ENCODE results near the gene B3GLCT. TPM values are rescaled to one million over a fixed set of nuclear protein-coding genes. Genes with fewer than 3 reads are reported as not detected.

B3GLCT gene
- total and polyA plus RNA-seq, 2 experiments from 2014 or later, result 2.2 to 4.4 TPM

GRCh38 chr13:31213651-31214289 is 14.0 kb downstream of the B3GLCT start:
- no peaks in the 10 kb centered on the region for H3K9me2 ChIP-seq (ENCODE audit: insufficient read depth)
- H3K79me2 ChIP-seq (replicated peaks; ENCODE audit: insufficient read depth), result no peaks in the 10 kb centered on the region
- H3K4me3 ChIP-seq, result no peak overlapping the region
- no peaks in the 10 kb centered on the region for H3F3A ChIP-seq (replicated peaks; ENCODE audit: low read depth)
- Mint-ChIP-seq H3K9me3 (no peaks in the 10 kb centered on the region; the same call in 2 of the 3 replicates), H3K27me3 (ENCODE audit: insufficient read depth, low read depth, poor library complexity) (peaks cover 2% of the 10 kb centered on the region), H3K4me1 (peaks cover 28% of the 10 kb centered on the region), H3K4me3 (no peak overlapping the region), H3K27ac (no peak overlapping the region), H3K36me3 (ENCODE audit: low read depth) (0 out of 3 replicates have a peak, but pooled peaks cover 2% of the 10 kb centered on the region)
- no peaks in the 10 kb centered on the region for H3K27me3 ChIP-seq (ENCODE audit: insufficient read depth)
- H3K4me1 ChIP-seq (ENCODE audit: insufficient read depth), result peaks cover 8% of the 10 kb centered on the region
- no peak for DNase-seq (ENCODE audit: low spot score)
- TF ChIP-seq STAT1 (IDR thresholded peaks at IDR 0.05; ENCODE audit: unreplicated experiment) (no peak), POLR2AphosphoS5 (IDR thresholded peaks at IDR 0.05; ENCODE audit: low read depth) (no peak), ZNF331 (CRISPR knock-in tag; IDR thresholded peaks at IDR 0.05; ENCODE audit: low read depth) (no peak), CTCF (conservative IDR thresholded peaks at IDR 0.05; ENCODE audit: low read depth in 2 of 2) (no peak), ETS1 (IDR thresholded peaks at IDR 0.05) (no peak), JUNB (IDR thresholded peaks at IDR 0.05; ENCODE audit: unreplicated experiment) (no peak), NANOG (IDR thresholded peaks at IDR 0.05; ENCODE audit: borderline replicate concordance) (no peak), REST (IDR thresholded peaks at IDR 0.05; ENCODE audit: unreplicated experiment) (no peak), ZNF114 (CRISPR knock-in tag; IDR thresholded peaks at IDR 0.05) (no peak), EZH2phosphoT487 (IDR thresholded peaks at IDR 0.05; ENCODE audit: unreplicated experiment) (no peak), ZNF462 (CRISPR knock-in tag; IDR thresholded peaks at IDR 0.05) (no peak), CREB1 (CRISPR knock-in tag; IDR thresholded peaks at IDR 0.05; ENCODE audit: low read depth) (no peak)
- no peak overlapping the region for H3K4me2 ChIP-seq
- H4K20me1 ChIP-seq (replicated peaks; ENCODE audit: insufficient read depth), result no peaks in the 10 kb centered on the region
- ATAC-seq, result no peak
- H3K36me3 ChIP-seq (ENCODE audit: insufficient read depth), result no peaks in the 10 kb centered on the region
- no peak overlapping the region for H2AFZ ChIP-seq
- H3K27ac ChIP-seq (ENCODE audit: low read depth), result no peak overlapping the region
